Measurements from ENCODE around the gene LILRA5. TPM values are rescaled to one million over a fixed set of nuclear protein-coding genes. Genes with fewer than 3 reads are reported as not detected.

LILRA5 gene
- total and polyA plus RNA-seq, 7 donors: 0.44 to 2.2 (median 1.1) TPM; not detected in 1

GRCh38 chr19:54316746-54317107, 3.8 kb upstream of the LILRA5 start:
- H3K9me3 ChIP-seq: no peaks in the 10 kb centered on the region
- peak in 1 of 2 donors; percentile 65 for DNase-seq
- intact Hi-C loops (cut with DNase I): no loop called here
- H3K36me3 ChIP-seq (ENCODE audit: insufficient read depth in 1 of 2, low read depth in 1 of 2): no peaks in the 10 kb centered on the region
- peaks cover 0 to 19% (median 0%) of the 10 kb centered on the region in 3 donors for H3K27me3 ChIP-seq (ENCODE audit: insufficient read depth in 3 of 3, low read length in 2 of 3)
- WGBS, 3 donors: 33 to 46% (median 46%) methylated on average over 11 of the region's 11 CpGs
- no peak for TF ChIP-seq CTCF (IDR thresholded peaks at IDR 0.05)
- no peak overlapping the region for H3K27ac ChIP-seq
- ATAC-seq: no peak
- no peak overlapping the region for H3K4me3 ChIP-seq
- H3K4me1 ChIP-seq: no peaks in the 10 kb centered on the region

GRCh38 chr19:54315956-54316355, 3.0 kb upstream of the LILRA5 start:
- no peak for TF ChIP-seq CTCF (IDR thresholded peaks at IDR 0.05)
- H3K9me3 ChIP-seq: no peaks in the 10 kb centered on the region
- no peak overlapping the region for H3K27ac ChIP-seq
- H3K4me3 ChIP-seq: no peak overlapping the region
- 71 to 84% (median 77%) methylated on average over 7 to 10 of the region's 10 CpGs for WGBS, 3 donors
- intact Hi-C loops (cut with DNase I): no loop called here
- no peaks in the 10 kb centered on the region for H3K4me1 ChIP-seq
- peaks cover 0 to 19% (median 0%) of the 10 kb centered on the region in 3 donors for H3K27me3 ChIP-seq (ENCODE audit: insufficient read depth in 3 of 3, low read length in 2 of 3)
- no peak for DNase-seq
- H3K36me3 ChIP-seq (ENCODE audit: insufficient read depth in 1 of 2, low read depth in 1 of 2): no peaks in the 10 kb centered on the region
- no peak for ATAC-seq

- DNase-seq (no peak), ATAC-seq (no peak)
- intact Hi-C loops (cut with DNase I): no loop called here
- Histone ChIP-seq H3K9me3 (no peaks in the 10 kb centered on the region), H3K36me3 (ENCODE audit: insufficient read depth in 1 of 2, low read depth in 1 of 2) (no peaks in the 10 kb centered on the region), H3K4me3 (no peak overlapping the region), H3K27me3 (ENCODE audit: insufficient read depth in 3 of 3, low read length in 2 of 3) (peaks cover 0 to 4% (median 1%) of the 10 kb centered on the region in 3 donors), H3K4me1 (no peaks in the 10 kb centered on the region), H3K27ac (no peak overlapping the region)
- no peak for TF ChIP-seq CTCF (IDR thresholded peaks at IDR 0.05)
- WGBS, 3 donors: 42 to 53% (median 44%) methylated on average over 6 of the region's 6 CpGs
Measured at GRCh38 chr19:54312011-54312410, 955 bp downstream of the LILRA5 start.

GRCh38 chr19:54311486-54311885, 1.5 kb downstream of the LILRA5 start:
- no peak overlapping the region for H3K27ac ChIP-seq
- H3K4me3 ChIP-seq: no peak overlapping the region
- intact Hi-C loops (cut with DNase I): no loop called here
- 51 to 59% (median 57%) methylated on average over 5 of the region's 5 CpGs for WGBS, 3 donors
- H3K9me3 ChIP-seq: no peaks in the 10 kb centered on the region
- ATAC-seq (no peak), DNase-seq (no peak)
- H3K36me3 ChIP-seq (ENCODE audit: insufficient read depth in 1 of 2, low read depth in 1 of 2): no peaks in the 10 kb centered on the region
- no peak for TF ChIP-seq CTCF (IDR thresholded peaks at IDR 0.05)
- H3K27me3 ChIP-seq (ENCODE audit: insufficient read depth in 3 of 3, low read length in 2 of 3): peaks cover 0 to 4% (median 0%) of the 10 kb centered on the region in 3 donors
- no peaks in the 10 kb centered on the region for H3K4me1 ChIP-seq

- H3K4me3 ChIP-seq: no peak overlapping the region
- no peaks in the 10 kb centered on the region for H3K36me3 ChIP-seq (ENCODE audit: insufficient read depth in 1 of 2, low read depth in 1 of 2)
- WGBS, 3 donors: 65 to 83% (median 69%) methylated on average over 5 of the region's 5 CpGs
- H3K27me3 ChIP-seq (ENCODE audit: insufficient read depth in 3 of 3, low read length in 2 of 3): peaks cover 0 to 4% (median 0%) of the 10 kb centered on the region in 3 donors
- DNase-seq: no peak
- H3K27ac ChIP-seq: no peak overlapping the region
- intact Hi-C loops (cut with DNase I): no loop called here
- ATAC-seq: no peak
- no peak for TF ChIP-seq CTCF (IDR thresholded peaks at IDR 0.05)
- H3K4me1 ChIP-seq: no peaks in the 10 kb centered on the region
- no peaks in the 10 kb centered on the region for H3K9me3 ChIP-seq
Measured at GRCh38 chr19:54310543-54310942, 2.4 kb downstream of the LILRA5 start.

Data from psoas muscle (tissue), 8 donors.